ENCODE measurements around the gene RAB3D.
"Not testable (repeated sequence)": the region's sequence is repeated elsewhere in the genome, so short reads cannot be mapped to it uniquely, and the experiment has no call there.

Gene RAB3D

GRCh38 chr19:11365557-11366117 is 26.2 kb upstream of the RAB3D start:
- no peak for DNase-seq

- DNase-seq: no peak
These were observed 25.5 kb upstream of the RAB3D start for GRCh38 chr19:11364935-11365334.

GRCh38 chr19:11364296-11364904 is 24.9 kb upstream of the RAB3D start:
- DNase-seq: no peak

- no peak for DNase-seq
These were observed 24.4 kb upstream of the RAB3D start for GRCh38 chr19:11363881-11364280.

GRCh38 chr19:11361771-11362731 is 22.6 kb upstream of the RAB3D start:
- no peak for DNase-seq

GRCh38 chr19:11361037-11361770 is 21.7 kb upstream of the RAB3D start:
- DNase-seq: no peak

- DNase-seq: no peak
These were observed 20.0 kb upstream of the RAB3D start for GRCh38 chr19:11359421-11359820.

- no peak for DNase-seq
These were observed 17.5 kb upstream of the RAB3D start for GRCh38 chr19:11356676-11357550.

GRCh38 chr19:11356074-11356397 is 16.6 kb upstream of the RAB3D start:
- no peak for DNase-seq

GRCh38 chr19:11355160-11356073 is 16.0 kb upstream of the RAB3D start, which contains the start of gene PLPPR2:
Gene PLPPR2 (plus strand): TSS chr19:11355432. CDS start chr19:11357674, 2,242 bp downstream.
- DNase-seq: peak; percentile 89 to 98

GRCh38 chr19:11354102-11354501 is 14.6 kb upstream of the RAB3D start:
- not testable (repeated sequence) for DNase-seq

- no peak for DNase-seq
These were observed 9.7 kb upstream of the RAB3D start for GRCh38 chr19:11349171-11349570.

GRCh38 chr19:11347546-11348039 is 8.1 kb upstream of the RAB3D start:
- no peak for DNase-seq

GRCh38 chr19:11346104-11346940 is 6.9 kb upstream of the RAB3D start, which contains the start of the genes CCDC159 and TMEM205:
Gene CCDC159 (plus strand): TSS chr19:11346519. CDS start chr19:11346607, 88 bp downstream.
Gene TMEM205 (minus strand): TSS chr19:11346268. CDS start chr19:11345619, 649 bp downstream.
- DNase-seq: peak; percentile 99 to 100

- DNase-seq: no peak
These were observed 5.8 kb upstream of the RAB3D start for GRCh38 chr19:11345122-11345803.

GRCh38 chr19:11342429-11342828 is 3.0 kb upstream of the RAB3D start:
- DNase-seq: no peak

- not testable (repeated sequence) for DNase-seq
These were observed 626 bp upstream of the RAB3D start for GRCh38 chr19:11340099-11340467.

- DNase-seq: no peak
These were observed 746 bp downstream of the RAB3D start for GRCh38 chr19:11338569-11339253.

All from NCI-H446 (cell line).